OCI-LY7 (cell line): ENCODE results near the gene UBE2D4.
"Not testable (repeated sequence)": the region's sequence is repeated elsewhere in the genome, so short reads cannot be mapped to it uniquely, and the experiment has no call there.

Source experiments
- EZH2phosphoT487 ChIP-seq: fragments of 200-600 bp; sonication (generic); IDR thresholded peaks from 2 replicates; pipeline ENCODE4 v1.6.1; 2018; ENCODE audit warnings: low read depth, borderline replicate concordance, mild to moderate bottlenecking, mixed run types, antibody characterized with exemption, low read length, moderate library complexity, mixed read lengths
- TF ChIP-seq, protein P1 (sequence below): fragments of 200-600 bp; sonication (generic); conservative IDR thresholded peaks from 2 replicates; pipeline ENCODE4 v1.5.1; 2014; ENCODE audit warnings: mild to moderate bottlenecking, antibody characterized with exemption, low read length, moderate library complexity, mixed read lengths

DNA sequence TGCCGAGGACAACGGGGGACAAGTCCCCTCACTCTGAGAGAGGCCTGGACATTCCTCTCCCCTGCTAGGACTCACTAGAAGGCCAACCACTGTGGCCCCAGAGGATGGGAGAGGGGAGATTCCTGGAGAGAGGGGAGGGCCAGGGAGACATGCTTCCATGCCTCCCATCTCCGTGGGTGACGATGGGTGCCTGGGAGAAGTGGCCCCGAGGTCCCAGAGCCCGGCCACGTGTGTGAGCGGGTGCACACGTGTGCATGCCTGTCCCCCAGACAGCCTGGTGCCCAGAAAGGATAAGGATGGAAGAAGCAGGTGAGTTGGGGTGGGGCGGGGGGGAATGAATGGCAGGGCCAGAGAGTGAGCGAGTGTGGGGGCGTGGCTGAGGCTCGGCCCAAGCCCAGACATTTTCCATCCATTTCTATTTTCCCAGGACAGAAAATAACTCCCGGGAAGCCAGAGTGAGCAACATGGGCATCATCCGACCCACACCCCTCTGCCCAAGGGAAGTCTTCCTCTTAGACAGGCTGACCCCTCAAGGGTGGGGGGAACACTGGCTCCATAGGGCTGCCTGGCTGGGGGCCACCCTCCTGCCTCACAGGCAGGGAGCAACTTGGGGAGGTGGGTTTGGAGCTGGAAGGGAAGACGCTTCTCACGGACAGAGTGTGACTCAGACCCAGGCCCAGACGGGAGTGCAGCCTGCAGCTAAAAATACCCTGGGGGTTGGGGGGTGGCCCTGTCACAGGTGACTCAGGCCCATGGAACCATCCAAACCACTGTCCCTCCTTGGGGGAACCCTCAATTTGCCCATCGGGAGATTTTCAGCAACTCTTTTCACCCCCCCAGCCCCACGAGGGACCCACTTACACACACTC lies 42.2 kb downstream of the UBE2D4 start:
- TF ChIP-seq, protein P1, sequence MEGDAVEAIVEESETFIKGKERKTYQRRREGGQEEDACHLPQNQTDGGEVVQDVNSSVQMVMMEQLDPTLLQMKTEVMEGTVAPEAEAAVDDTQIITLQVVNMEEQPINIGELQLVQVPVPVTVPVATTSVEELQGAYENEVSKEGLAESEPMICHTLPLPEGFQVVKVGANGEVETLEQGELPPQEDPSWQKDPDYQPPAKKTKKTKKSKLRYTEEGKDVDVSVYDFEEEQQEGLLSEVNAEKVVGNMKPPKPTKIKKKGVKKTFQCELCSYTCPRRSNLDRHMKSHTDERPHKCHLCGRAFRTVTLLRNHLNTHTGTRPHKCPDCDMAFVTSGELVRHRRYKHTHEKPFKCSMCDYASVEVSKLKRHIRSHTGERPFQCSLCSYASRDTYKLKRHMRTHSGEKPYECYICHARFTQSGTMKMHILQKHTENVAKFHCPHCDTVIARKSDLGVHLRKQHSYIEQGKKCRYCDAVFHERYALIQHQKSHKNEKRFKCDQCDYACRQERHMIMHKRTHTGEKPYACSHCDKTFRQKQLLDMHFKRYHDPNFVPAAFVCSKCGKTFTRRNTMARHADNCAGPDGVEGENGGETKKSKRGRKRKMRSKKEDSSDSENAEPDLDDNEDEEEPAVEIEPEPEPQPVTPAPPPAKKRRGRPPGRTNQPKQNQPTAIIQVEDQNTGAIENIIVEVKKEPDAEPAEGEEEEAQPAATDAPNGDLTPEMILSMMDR, result not testable (repeated sequence)
- not testable (repeated sequence) for TF ChIP-seq EZH2phosphoT487
